ENCODE measurements around the gene KYAT1. TPM values are rescaled to one million over a fixed set of nuclear protein-coding genes. Genes with fewer than 3 reads are reported as not detected.

KYAT1 gene
- total RNA-seq, 4 donors from 2014 or later = 4.0 to 9.4 (median 5.7) TPM

DNA sequence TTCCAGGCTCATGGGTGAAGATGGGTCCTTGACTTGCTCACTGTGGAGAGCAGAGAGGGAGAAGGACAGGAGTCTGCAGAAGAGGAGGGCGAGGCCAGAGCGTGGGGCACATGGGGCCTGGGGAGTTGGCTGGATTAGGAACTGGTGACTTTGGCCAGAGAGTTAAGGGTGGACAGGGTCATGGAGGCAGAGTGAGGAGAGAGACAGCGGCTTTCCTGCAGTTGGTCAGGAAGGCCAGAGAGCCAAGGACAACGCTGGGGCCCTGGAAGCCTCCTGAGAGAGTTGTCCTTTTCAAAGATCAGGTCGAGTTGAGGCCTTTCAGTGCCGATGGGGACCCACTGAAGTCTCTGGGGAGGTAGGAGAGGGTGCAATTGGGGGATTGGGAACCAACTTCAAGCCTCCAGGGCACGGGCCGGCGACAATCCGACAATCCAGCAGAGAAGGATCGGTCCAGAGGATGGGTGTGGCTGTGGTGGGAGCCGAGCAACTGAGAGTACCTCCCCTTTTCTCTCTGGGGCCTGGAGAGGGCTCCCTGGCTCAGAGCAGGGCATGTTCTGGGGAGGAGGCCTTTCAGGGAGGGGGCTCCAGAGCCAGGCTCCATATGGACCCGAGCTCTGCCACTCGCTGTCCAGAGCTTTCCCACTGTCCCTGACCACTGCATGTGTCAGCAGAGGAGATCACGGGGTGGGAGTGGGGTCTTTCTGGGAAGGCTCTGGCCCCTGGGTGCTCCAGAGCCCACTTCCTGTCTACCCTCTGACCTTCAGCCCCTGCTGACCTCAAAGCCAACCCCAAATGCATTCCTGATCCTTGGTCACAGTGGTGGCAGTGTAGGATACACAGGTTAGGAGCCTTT lies 31.5 kb upstream of the KYAT1 start:
- DNase-seq = no peak
- H3K36me3 ChIP-seq = peaks cover 17 to 82% (median 37%) of the 10 kb centered on the region in 3 donors
- WGBS, 2 donors = 48 to 66% methylated on average over 9 to 12 of the region's 15 CpGs
- intact Hi-C loops (cut with DNase I) = no loop called here
- H3K27me3 ChIP-seq = no peaks in the 10 kb centered on the region
- H3K4me1 ChIP-seq = peaks cover 48 to 91% (median 81%) of the 10 kb centered on the region in 3 donors
- peak overlapping the region; percentile 74 to 93 (median 91) for H3K27ac ChIP-seq
- peak overlapping the region in 2 of 4 donors; percentile 22 to 35 for H3K4me3 ChIP-seq
- no peaks in the 10 kb centered on the region for H3K9me3 ChIP-seq
- no peak for TF ChIP-seq POLR2A (IDR thresholded peaks at IDR 0.05)
- TF ChIP-seq, protein P1, sequence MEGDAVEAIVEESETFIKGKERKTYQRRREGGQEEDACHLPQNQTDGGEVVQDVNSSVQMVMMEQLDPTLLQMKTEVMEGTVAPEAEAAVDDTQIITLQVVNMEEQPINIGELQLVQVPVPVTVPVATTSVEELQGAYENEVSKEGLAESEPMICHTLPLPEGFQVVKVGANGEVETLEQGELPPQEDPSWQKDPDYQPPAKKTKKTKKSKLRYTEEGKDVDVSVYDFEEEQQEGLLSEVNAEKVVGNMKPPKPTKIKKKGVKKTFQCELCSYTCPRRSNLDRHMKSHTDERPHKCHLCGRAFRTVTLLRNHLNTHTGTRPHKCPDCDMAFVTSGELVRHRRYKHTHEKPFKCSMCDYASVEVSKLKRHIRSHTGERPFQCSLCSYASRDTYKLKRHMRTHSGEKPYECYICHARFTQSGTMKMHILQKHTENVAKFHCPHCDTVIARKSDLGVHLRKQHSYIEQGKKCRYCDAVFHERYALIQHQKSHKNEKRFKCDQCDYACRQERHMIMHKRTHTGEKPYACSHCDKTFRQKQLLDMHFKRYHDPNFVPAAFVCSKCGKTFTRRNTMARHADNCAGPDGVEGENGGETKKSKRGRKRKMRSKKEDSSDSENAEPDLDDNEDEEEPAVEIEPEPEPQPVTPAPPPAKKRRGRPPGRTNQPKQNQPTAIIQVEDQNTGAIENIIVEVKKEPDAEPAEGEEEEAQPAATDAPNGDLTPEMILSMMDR (IDR thresholded peaks at IDR 0.05) = no peak

DNA sequence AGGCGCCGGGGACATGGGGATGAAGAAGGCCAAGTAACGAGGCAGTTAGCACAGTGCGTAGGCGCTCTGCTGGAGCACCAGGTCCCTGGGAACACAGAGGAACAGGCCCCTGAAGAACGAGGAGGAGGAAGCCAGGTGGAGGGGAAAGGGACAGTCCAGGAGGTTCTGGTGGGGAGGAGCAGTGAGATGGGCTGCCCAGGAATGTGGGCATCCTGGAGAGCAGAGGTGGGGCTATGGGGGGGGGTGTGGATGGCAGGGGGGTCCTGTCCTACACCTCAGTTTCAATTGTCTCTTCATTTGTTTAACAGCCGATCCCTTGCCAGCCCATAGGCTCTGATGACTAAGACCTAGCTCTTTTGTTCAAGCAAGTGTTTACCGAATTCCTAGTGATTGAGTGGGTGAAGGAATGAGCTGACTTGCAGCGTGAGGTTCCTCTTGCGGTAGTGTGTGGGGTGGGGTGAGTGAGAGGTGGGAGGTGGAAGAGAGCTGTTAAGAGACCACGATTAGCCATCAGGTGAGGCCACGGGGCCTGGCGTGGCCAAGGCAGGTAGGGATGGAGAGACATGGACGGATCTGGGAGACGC lies 30.6 kb upstream of the KYAT1 start:
- DNase-seq = no peak
- H3K9me3 ChIP-seq = no peaks in the 10 kb centered on the region
- TF ChIP-seq, protein P1 (IDR thresholded peaks at IDR 0.05) = no peak
- TF ChIP-seq POLR2A (IDR thresholded peaks at IDR 0.05) = peak in 2 of 4 donors; percentile 16 to 34
- 34 to 48% methylated on average over 13 of the region's 15 CpGs for WGBS, 2 donors
- H3K36me3 ChIP-seq = peaks cover 24 to 82% (median 46%) of the 10 kb centered on the region in 3 donors
- intact Hi-C loops (cut with DNase I) = no loop called here
- H3K4me3 ChIP-seq = peak overlapping the region in 2 of 4 donors; percentile 22 to 35
- H3K27me3 ChIP-seq = no peaks in the 10 kb centered on the region
- peak overlapping the region; percentile 74 to 93 (median 91) for H3K27ac ChIP-seq
- H3K4me1 ChIP-seq = peaks cover 44 to 84% (median 77%) of the 10 kb centered on the region in 3 donors

DNA sequence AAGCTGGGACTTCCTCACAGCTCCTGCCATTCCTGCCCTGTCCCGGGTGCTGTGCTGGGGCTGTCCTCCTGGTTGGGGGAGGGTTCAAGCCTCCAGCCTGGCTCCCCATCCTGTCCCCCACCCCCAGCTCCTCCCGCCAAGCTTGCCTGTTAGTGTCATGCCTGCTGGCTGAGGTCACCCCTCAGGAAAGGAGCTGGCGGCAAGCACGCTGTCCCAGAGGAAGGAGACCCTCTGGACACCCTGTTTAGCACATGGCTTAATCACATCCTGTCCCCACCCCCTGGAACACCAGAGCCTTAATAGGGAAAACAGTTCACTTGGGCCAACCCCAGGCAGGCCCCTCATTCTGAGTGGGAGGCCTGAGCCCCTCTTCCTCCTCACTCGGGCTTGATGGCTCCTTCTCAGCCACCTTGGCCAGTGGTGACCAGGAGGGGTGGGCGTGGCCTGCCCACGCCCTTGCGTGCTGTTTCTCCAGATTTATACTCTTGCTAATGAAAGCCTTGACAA lies 29.8 kb upstream of the KYAT1 start:
- no peak for TF ChIP-seq POLR2A (IDR thresholded peaks at IDR 0.05)
- TF ChIP-seq, protein P1 (IDR thresholded peaks at IDR 0.05) = no peak
- Histone ChIP-seq H3K4me1 (peaks cover 36 to 76% (median 70%) of the 10 kb centered on the region in 3 donors), H3K36me3 (peaks cover 26 to 85% (median 49%) of the 10 kb centered on the region in 3 donors), H3K4me3 (peak overlapping the region in 1 of 4 donors; percentile 35), H3K27me3 (no peaks in the 10 kb centered on the region), H3K9me3 (no peaks in the 10 kb centered on the region), H3K27ac (peak overlapping the region; percentile 74 to 93 (median 91))
- intact Hi-C loops (cut with DNase I) = no loop called here
- 8 to 28% methylated on average over 6 to 7 of the region's 8 CpGs for WGBS, 2 donors
- DNase-seq = no peak

DNA sequence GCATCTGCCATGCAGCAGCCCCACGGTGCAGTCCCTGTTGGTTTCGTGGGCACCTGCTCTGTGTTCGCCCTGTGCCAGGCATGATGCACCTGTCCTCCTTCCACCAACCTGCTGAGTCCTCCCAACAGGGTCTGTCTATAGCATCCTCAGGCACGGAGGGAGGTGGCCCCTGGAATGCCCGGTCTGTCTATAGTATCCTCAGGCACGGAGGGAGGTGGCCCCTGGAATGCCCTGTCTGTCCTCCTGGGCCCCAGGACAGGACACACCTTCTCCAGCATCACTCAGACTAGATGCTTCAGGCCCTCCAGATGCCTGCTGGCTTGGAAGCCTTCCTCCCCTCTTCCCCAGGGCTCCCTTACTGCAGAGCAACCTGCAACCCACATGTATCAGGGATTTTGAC lies 29.2 kb upstream of the KYAT1 start:
- Histone ChIP-seq H3K27ac (peak overlapping the region; percentile 74 to 93 (median 91)), H3K36me3 (peaks cover 26 to 84% (median 44%) of the 10 kb centered on the region in 3 donors), H3K9me3 (no peaks in the 10 kb centered on the region), H3K4me3 (peak overlapping the region in 1 of 4 donors; percentile 35), H3K4me1 (peaks cover 29 to 71% (median 63%) of the 10 kb centered on the region in 3 donors), H3K27me3 (no peaks in the 10 kb centered on the region)
- 60 to 100% methylated on average over 1 of the region's 6 CpGs for WGBS, 2 donors
- no peak for TF ChIP-seq POLR2A (IDR thresholded peaks at IDR 0.05)
- TF ChIP-seq, protein P1 (IDR thresholded peaks at IDR 0.05) = no peak
- intact Hi-C loops (cut with DNase I) = no loop called here
- no peak for DNase-seq
